GM23338 (cell line): ENCODE measurements around the gene RXRA. TPM values are rescaled to one million over a fixed set of nuclear protein-coding genes. Genes with fewer than 3 reads are reported as not detected.
A peak's percentile ranks its signal among the peaks of the same experiment; 100 is the strongest.

Experiments used
- ATAC-seq: fragments of 200-7000 bp; cut with Tn5 transposase; 3 replicates; pipeline ENCODE4 v1.9.1; 2020
- DNase-seq: peaks from one replicate; pipeline ENCODE4 v3.0.0-alpha.2; 2015; ENCODE audit warnings: low spot score
- H2AFZ ChIP-seq: fragments of 200-600 bp; sonication (generic); 2 replicates; pipeline ENCODE4 v1.8.0; 2016; ENCODE audit warnings: antibody characterized with exemption, mild to moderate bottlenecking, moderate library complexity
- H3F3A ChIP-seq: fragments of 200-600 bp; sonication (generic); replicated peaks from 2 replicates; pipeline ENCODE4 v1.8.0; 2017; ENCODE audit warnings: antibody characterized with exemption, mixed run types, low read depth
- H3K27ac ChIP-seq: fragments of 200-600 bp; sonication (generic); 2 replicates; pipeline ENCODE4 v1.6.1; 2016; ENCODE audit warnings: low read depth
- H3K27me3 ChIP-seq: fragments of 200-600 bp; sonication (generic); 2 replicates; pipeline ENCODE4 v1.8.0; 2016; ENCODE audit warnings: mild to moderate bottlenecking, mixed run types, moderate library complexity; ENCODE audit not compliant: insufficient read depth
- H3K36me3 ChIP-seq: fragments of 200-600 bp; sonication (generic); 2 replicates; pipeline ENCODE4 v1.8.0; 2016; ENCODE audit warnings: mild to moderate bottlenecking; ENCODE audit not compliant: insufficient read depth
- H3K4me1 ChIP-seq: fragments of 200-600 bp; sonication (generic); 2 replicates; pipeline ENCODE4 v1.8.0; 2016; ENCODE audit warnings: mild to moderate bottlenecking, moderate library complexity; ENCODE audit not compliant: insufficient read depth
- H3K4me2 ChIP-seq: fragments of 200-600 bp; sonication (generic); 2 replicates; pipeline ENCODE4 v1.7.1; 2017; ENCODE audit warnings: mixed run types
- H3K4me3 ChIP-seq: fragments of 200-600 bp; sonication (generic); 2 replicates; pipeline ENCODE4 v1.6.1; 2016; ENCODE audit warnings: mixed run types
- H3K79me2 ChIP-seq: fragments of 200-600 bp; sonication (generic); replicated peaks from 2 replicates; pipeline ENCODE4 v1.8.0; 2017; ENCODE audit warnings: mild to moderate bottlenecking; ENCODE audit not compliant: insufficient read depth
- H3K9me2 ChIP-seq: fragments of 200-600 bp; sonication (generic); 2 replicates; pipeline ENCODE4 v1.8.0; 2017; ENCODE audit not compliant: insufficient read depth
- H4K20me1 ChIP-seq: fragments of 200-600 bp; sonication (generic); replicated peaks from 2 replicates; pipeline ENCODE4 v1.8.0; 2017; ENCODE audit warnings: mild to moderate bottlenecking; ENCODE audit not compliant: insufficient read depth
- H3K27ac Mint-ChIP-seq: 2 replicates; pipeline ENCODE4 v1.8.0; 2020; ENCODE audit warnings: inconsistent platforms, mild to moderate bottlenecking, moderate library complexity, mixed read lengths
- H3K27me3 Mint-ChIP-seq: 3 replicates; pipeline ENCODE4 v1.8.0; 2022; ENCODE audit warnings: low read depth, mild to moderate bottlenecking, moderate library complexity, mixed read lengths, inconsistent platforms; ENCODE audit not compliant: insufficient read depth, poor library complexity
- H3K36me3 Mint-ChIP-seq: 3 replicates; pipeline ENCODE4 v1.8.0; 2021; ENCODE audit warnings: low read depth, mild to moderate bottlenecking, inconsistent platforms, moderate library complexity, mixed read lengths
- H3K4me1 Mint-ChIP-seq: 3 replicates; pipeline ENCODE4 v1.8.0; 2020; ENCODE audit warnings: mild to moderate bottlenecking, inconsistent platforms, mixed read lengths
- H3K4me3 Mint-ChIP-seq: 3 replicates; pipeline ENCODE4 v1.8.0; 2021; ENCODE audit warnings: moderate library complexity, mild to moderate bottlenecking, inconsistent platforms, mixed read lengths
- H3K9me3 Mint-ChIP-seq: 3 replicates; pipeline ENCODE4 v1.8.0; 2020; ENCODE audit warnings: moderate library complexity, mild to moderate bottlenecking, inconsistent platforms, mixed read lengths
- CREB1 ChIP-seq: fragments of 250-450 bp; sonication (Bioruptor Pico); IDR thresholded peaks from 2 replicates; pipeline ENCODE4 v1.5.0; 2020; ENCODE audit warnings: low read depth, mild to moderate bottlenecking, moderate library complexity
- CTCF ChIP-seq, 2 experiments: fragments of 200-600 bp in 1 of 2; sonication (generic) in 1 of 2; conservative IDR thresholded peaks; 2 replicates each; pipeline versions ENCODE4 v1.5.1 to v1.6.1; 2016 to 2017; ENCODE audit warnings: antibody characterized with exemption in 2 of 2, low read depth in 2 of 2, mild to moderate bottlenecking in 2 of 2, moderate library complexity in 1 of 2
- EZH2 ChIP-seq: fragments of 200-600 bp; sonication (generic); IDR thresholded peaks from one replicate; pipeline ENCODE4 v1.8.0; 2017; ENCODE audit warnings: antibody characterized with exemption, mild to moderate bottlenecking, low read depth; ENCODE audit not compliant: unreplicated experiment
- EZH2phosphoT487 ChIP-seq: fragments of 200-600 bp; sonication (generic); IDR thresholded peaks from one replicate; pipeline ENCODE4 v1.8.1; 2018; ENCODE audit warnings: antibody characterized with exemption; ENCODE audit not compliant: unreplicated experiment
- JUNB ChIP-seq: IDR thresholded peaks from one replicate; pipeline ENCODE4 v1.6.1; 2016; ENCODE audit warnings: antibody characterized with exemption; ENCODE audit not compliant: unreplicated experiment
- NANOG ChIP-seq: IDR thresholded peaks from 2 replicates; pipeline ENCODE4 v1.6.1; 2016; ENCODE audit warnings: antibody characterized with exemption, borderline replicate concordance
- POLR2AphosphoS5 ChIP-seq: IDR thresholded peaks from 2 replicates; pipeline ENCODE4 v1.6.1; 2016; ENCODE audit warnings: antibody characterized with exemption, low read depth
- STAT1 ChIP-seq: IDR thresholded peaks from one replicate; pipeline ENCODE4 v1.6.1; 2016; ENCODE audit warnings: antibody characterized with exemption; ENCODE audit not compliant: unreplicated experiment
- ZNF114 ChIP-seq: fragments of 250-450 bp; sonication (Bioruptor Pico); IDR thresholded peaks from 2 replicates; pipeline ENCODE4 v1.5.0; 2020; ENCODE audit warnings: mild to moderate bottlenecking, moderate library complexity
- ZNF331 ChIP-seq: fragments of 250-450 bp; sonication (Bioruptor Pico); IDR thresholded peaks from 2 replicates; pipeline ENCODE4 v1.5.0; 2020; ENCODE audit warnings: low read depth, mild to moderate bottlenecking, moderate library complexity
- ZNF462 ChIP-seq: fragments of 250-450 bp; sonication (Bioruptor Pico); IDR thresholded peaks from 2 replicates; pipeline ENCODE4 v1.5.0; 2020; ENCODE audit warnings: mild to moderate bottlenecking, moderate library complexity
- polyA plus RNA-seq: library from polyadenylated mRNA; unstranded; fragments of >200 nt; fragmentation: Nextera tagmentation; extraction: Ambion mirVana; gene quantifications from 2 replicates; pipeline ENCODE4 v1.2.1, GENCODE V29; 2016
- total RNA-seq: library from RNA; depleted of rRNA; stranded (reverse); fragments of >200 nt; shearing (Covaris generic); gene quantifications from 2 replicates; pipeline ENCODE4 v1.2.3, GENCODE V29; 2014
- TF ChIP-seq, protein P1 (sequence below): IDR thresholded peaks from 2 replicates; pipeline ENCODE4 v1.6.1; 2016; ENCODE audit warnings: antibody characterized with exemption
- TF ChIP-seq, protein P2 (sequence below): IDR thresholded peaks from one replicate; pipeline ENCODE4 v1.6.1; 2018; ENCODE audit warnings: antibody characterized with exemption; ENCODE audit not compliant: unreplicated experiment

The RXRA gene
- total and polyA plus RNA-seq, 2 experiments from 2014 or later = 4.9 to 17.9 TPM

DNA sequence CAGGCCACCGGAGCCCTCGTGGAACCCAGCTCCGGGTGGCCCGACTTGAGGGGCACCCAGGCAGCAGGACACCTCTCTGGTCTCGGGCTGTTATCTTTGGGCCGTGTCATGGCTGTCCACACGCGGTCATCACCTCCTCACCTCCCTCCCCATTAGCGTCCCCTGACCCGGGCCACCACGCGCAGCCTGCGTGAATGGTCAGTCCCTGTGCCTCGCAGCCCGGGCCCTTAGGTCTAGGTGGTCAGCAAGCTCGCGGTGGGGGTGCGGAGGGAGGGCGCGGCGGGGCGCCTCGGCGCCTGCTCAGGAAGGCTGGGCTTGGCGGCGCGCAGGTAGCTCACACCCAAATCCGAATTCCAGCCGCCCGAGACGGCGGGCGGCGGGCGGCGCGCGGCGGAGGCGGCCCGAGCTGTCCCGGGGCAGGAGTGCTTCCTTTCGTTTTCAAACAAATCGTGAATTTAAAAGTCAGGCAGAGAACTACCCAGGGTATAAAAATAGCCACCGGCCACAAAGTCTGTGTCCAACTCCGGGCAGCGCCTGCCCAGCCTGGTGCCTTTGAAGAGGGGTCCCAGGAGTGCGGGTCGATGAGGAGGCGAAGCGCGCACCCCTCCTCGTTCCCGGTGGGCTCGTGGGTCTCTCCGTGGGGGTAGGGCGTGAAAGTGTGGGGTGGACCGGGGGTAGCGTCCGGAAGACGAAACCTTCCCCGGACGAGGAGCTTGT, 1.0 kb upstream of the RXRA start:
- Histone ChIP-seq H3K27ac (no peak overlapping the region), H3K4me2 (peak overlapping the region; percentile 88), H3K36me3 (no peaks in the 10 kb centered on the region), H4K20me1 (peaks cover 12% of the 10 kb centered on the region; the same call in 1 of the 2 replicates), H3K27me3 (peaks cover 3% of the 10 kb centered on the region; the same call in 1 of the 2 replicates), H3F3A (0 out of 2 replicates have a peak, but pooled peaks cover 5% of the 10 kb centered on the region), H3K4me1 (peaks cover 11% of the 10 kb centered on the region), H3K79me2 (peaks cover 32% of the 10 kb centered on the region), H3K9me2 (no peaks in the 10 kb centered on the region), H3K4me3 (peak overlapping the region; percentile 71), H2AFZ (peak overlapping the region; percentile 93)
- Mint-ChIP-seq H3K27ac (no peak overlapping the region), H3K4me1 (peaks cover 44% of the 10 kb centered on the region), H3K36me3 (no peaks in the 10 kb centered on the region), H3K4me3 (peak overlapping the region; percentile 71), H3K9me3 (no peaks in the 10 kb centered on the region), H3K27me3 (peaks cover 12% of the 10 kb centered on the region)
- TF ChIP-seq EZH2phosphoT487 (no peak), EZH2 (no peak), CTCF (conservative IDR thresholded peaks at IDR 0.05; ENCODE audit: low read depth in 2 of 2) (no peak), CREB1 (no peak), ZNF462 (CRISPR knock-in tag) (no peak), ZNF114 (CRISPR knock-in tag) (no peak), ZNF331 (CRISPR knock-in tag) (no peak), JUNB (no peak), STAT1 (no peak), POLR2AphosphoS5 (no peak), NANOG (no peak)
- TF ChIP-seq, protein P1, sequence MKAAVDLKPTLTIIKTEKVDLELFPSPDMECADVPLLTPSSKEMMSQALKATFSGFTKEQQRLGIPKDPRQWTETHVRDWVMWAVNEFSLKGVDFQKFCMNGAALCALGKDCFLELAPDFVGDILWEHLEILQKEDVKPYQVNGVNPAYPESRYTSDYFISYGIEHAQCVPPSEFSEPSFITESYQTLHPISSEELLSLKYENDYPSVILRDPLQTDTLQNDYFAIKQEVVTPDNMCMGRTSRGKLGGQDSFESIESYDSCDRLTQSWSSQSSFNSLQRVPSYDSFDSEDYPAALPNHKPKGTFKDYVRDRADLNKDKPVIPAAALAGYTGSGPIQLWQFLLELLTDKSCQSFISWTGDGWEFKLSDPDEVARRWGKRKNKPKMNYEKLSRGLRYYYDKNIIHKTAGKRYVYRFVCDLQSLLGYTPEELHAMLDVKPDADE = no peak
- TF ChIP-seq, protein P2, sequence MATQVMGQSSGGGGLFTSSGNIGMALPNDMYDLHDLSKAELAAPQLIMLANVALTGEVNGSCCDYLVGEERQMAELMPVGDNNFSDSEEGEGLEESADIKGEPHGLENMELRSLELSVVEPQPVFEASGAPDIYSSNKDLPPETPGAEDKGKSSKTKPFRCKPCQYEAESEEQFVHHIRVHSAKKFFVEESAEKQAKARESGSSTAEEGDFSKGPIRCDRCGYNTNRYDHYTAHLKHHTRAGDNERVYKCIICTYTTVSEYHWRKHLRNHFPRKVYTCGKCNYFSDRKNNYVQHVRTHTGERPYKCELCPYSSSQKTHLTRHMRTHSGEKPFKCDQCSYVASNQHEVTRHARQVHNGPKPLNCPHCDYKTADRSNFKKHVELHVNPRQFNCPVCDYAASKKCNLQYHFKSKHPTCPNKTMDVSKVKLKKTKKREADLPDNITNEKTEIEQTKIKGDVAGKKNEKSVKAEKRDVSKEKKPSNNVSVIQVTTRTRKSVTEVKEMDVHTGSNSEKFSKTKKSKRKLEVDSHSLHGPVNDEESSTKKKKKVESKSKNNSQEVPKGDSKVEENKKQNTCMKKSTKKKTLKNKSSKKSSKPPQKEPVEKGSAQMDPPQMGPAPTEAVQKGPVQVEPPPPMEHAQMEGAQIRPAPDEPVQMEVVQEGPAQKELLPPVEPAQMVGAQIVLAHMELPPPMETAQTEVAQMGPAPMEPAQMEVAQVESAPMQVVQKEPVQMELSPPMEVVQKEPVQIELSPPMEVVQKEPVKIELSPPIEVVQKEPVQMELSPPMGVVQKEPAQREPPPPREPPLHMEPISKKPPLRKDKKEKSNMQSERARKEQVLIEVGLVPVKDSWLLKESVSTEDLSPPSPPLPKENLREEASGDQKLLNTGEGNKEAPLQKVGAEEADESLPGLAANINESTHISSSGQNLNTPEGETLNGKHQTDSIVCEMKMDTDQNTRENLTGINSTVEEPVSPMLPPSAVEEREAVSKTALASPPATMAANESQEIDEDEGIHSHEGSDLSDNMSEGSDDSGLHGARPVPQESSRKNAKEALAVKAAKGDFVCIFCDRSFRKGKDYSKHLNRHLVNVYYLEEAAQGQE = no peak
- ATAC-seq (peak; percentile 27), DNase-seq (peak; percentile 62)
